HepG2 (cell line): ENCODE results near the gene MBD3L3. TPM values are rescaled to one million over a fixed set of nuclear protein-coding genes. Genes with fewer than 3 reads are reported as not detected.
"Not testable (repeated sequence)": the region's sequence is repeated elsewhere in the genome, so short reads cannot be mapped to it uniquely, and the experiment has no call there.

Experiments used
- ATAC-seq: fragments of 200-7000 bp; cut with Tn5 transposase; 3 replicates; pipeline ENCODE4 v1.9.1; 2020; ENCODE audit warnings: mild to moderate bottlenecking, moderate library complexity
- BruUV-seq: library from RNA; stranded (reverse); fragments of 400-500 nt; replicated peaks from 2 replicates; lab custom pipeline; 2021; lab: Mats Ljungman, UMichigan
- CTCF ChIA-PET: fragments of 300-600 bp; formaldehyde crosslinking; extraction: SDS; loops from one replicate; lab custom pipeline; 2021; ENCODE audit warnings: low total read pairs, inconsistent platforms, low intra/inter-chr PET ratio; lab: Yijun Ruan, JAX
- POLR2A ChIA-PET: fragments of 350-600 bp; sonication (Branson Sonifier 250); formaldehyde crosslinking; loops from one replicate; lab custom pipeline; 2020; ENCODE audit warnings: antibody characterized with exemption, inconsistent platforms; lab: Yijun Ruan, JAX
- DNase-seq: peaks from one replicate; pipeline ENCODE4 v3.0.0-alpha.2; 2015; ENCODE audit warnings: low spot score
- FAIRE-seq: peaks from 3 replicates; lab custom pipeline; 2011; peaks lifted over from hg19 to GRCh38; lab: Jason Lieb, UNC
- H2AFZ ChIP-seq: one replicate; pipeline ENCODE4 v1.6.1; 2011; ENCODE audit warnings: low read length, inconsistent platforms
- H3K27ac ChIP-seq: fragments of 300-600 bp; 3 replicates; pipeline ENCODE4 v1.8.0; 2011; ENCODE audit warnings: mixed run types, mild to moderate bottlenecking, mixed read lengths, low read length, inconsistent platforms; ENCODE audit not compliant: insufficient read depth; ENCODE audit errors: extremely low read length
- H3K27me3 ChIP-seq, 2 experiments: fragments of 200-600 bp in 1 of 2; 2 replicates in 1 of 2; 3 replicates in 1 of 2; pipeline versions ENCODE4 v1.6.0 to v1.8.0; 2011; ENCODE audit warnings: low read length in 2 of 2, mild to moderate bottlenecking in 2 of 2, moderate library complexity in 2 of 2, inconsistent platforms in 1 of 2; ENCODE audit not compliant: insufficient read depth in 2 of 2, control insufficient read depth in 1 of 2
- H3K36me3 ChIP-seq, 2 experiments: fragments of 200-600 bp in 1 of 2; replicated peaks in 1 of 2; 2 replicates in 1 of 2; 3 replicates in 1 of 2; pipeline versions ENCODE4 v1.5.1 to v1.8.0; 2011; ENCODE audit warnings: low read length in 2 of 2, inconsistent platforms in 1 of 2; ENCODE audit not compliant: insufficient read depth in 2 of 2, control insufficient read depth in 1 of 2
- H3K4me1 ChIP-seq: 2 replicates; pipeline ENCODE4 v1.5.1; 2012; ENCODE audit warnings: low read length, inconsistent platforms; ENCODE audit not compliant: insufficient read depth
- H3K4me2 ChIP-seq: 2 replicates; pipeline ENCODE4 v1.6.0; 2011; ENCODE audit warnings: low read depth, low read length, inconsistent platforms
- H3K4me3 ChIP-seq, 3 experiments: fragments of 200-600 bp in 1 of 3; sonication (generic), shearing (Covaris generic) in 1 of 3; replicated peaks in 1 of 3; 2 replicates each; pipeline ENCODE4 v1.5.1; 2011 to 2016; ENCODE audit warnings: low read length in 3 of 3, inconsistent platforms in 2 of 3, low read depth in 2 of 3, mild to moderate bottlenecking in 2 of 3, control low read depth in 1 of 3, mixed read lengths in 1 of 3; ENCODE audit not compliant: insufficient read depth in 1 of 3
- H3K79me2 ChIP-seq: one replicate; pipeline ENCODE4 v1.6.1; 2011; ENCODE audit warnings: low read length, inconsistent platforms; ENCODE audit not compliant: insufficient read depth
- H3K9ac ChIP-seq: 2 replicates; pipeline ENCODE4 v1.6.0; 2011; ENCODE audit warnings: mild to moderate bottlenecking, low read depth, low read length, inconsistent platforms; ENCODE audit not compliant: insufficient read depth
- H3K9me3 ChIP-seq: 2 replicates; pipeline ENCODE4 v1.5.1; 2012; ENCODE audit warnings: mild to moderate bottlenecking, low read length
- H4K20me1 ChIP-seq: 2 replicates; pipeline ENCODE4 v1.6.0; 2011; ENCODE audit warnings: inconsistent platforms, mild to moderate bottlenecking, low read length, moderate library complexity; ENCODE audit not compliant: insufficient read depth
- CBX1 ChIP-seq: IDR thresholded peaks from one replicate; pipeline ENCODE4 v1.6.1; 2016; ENCODE audit warnings: antibody characterized with exemption, low read depth
- CBX5 ChIP-seq: sonication (generic); formaldehyde crosslinking; IDR thresholded peaks from 2 replicates; pipeline ENCODE4 v1.4.0; 2020; ENCODE audit warnings: missing genetic modification reagents, borderline replicate concordance
- CTCF ChIP-seq: sonication (generic); formaldehyde crosslinking; IDR thresholded peaks from 2 replicates; pipeline ENCODE4 v1.5.0; 2020; ENCODE audit warnings: mild to moderate bottlenecking, missing genetic modification reagents, moderate library complexity
- HMGXB4 ChIP-seq, 2 experiments: sonication (generic) in 1 of 2; formaldehyde crosslinking in 1 of 2; IDR thresholded peaks; 2 replicates each; pipeline versions ENCODE4 v1.4.0 to v1.6.1; 2018 to 2020; ENCODE audit warnings: missing genetic modification reagents in 2 of 2, borderline replicate concordance in 1 of 2, low read depth in 1 of 2, mild to moderate bottlenecking in 1 of 2, missing biosample characterization in 1 of 2
- SETDB1 ChIP-seq: sonication (generic); formaldehyde crosslinking; IDR thresholded peaks from 2 replicates; pipeline ENCODE4 v1.5.1; 2020; ENCODE audit warnings: missing genetic modification reagents, mild to moderate bottlenecking, borderline replicate concordance
- STAG1 ChIP-seq: sonication (generic); formaldehyde crosslinking; IDR thresholded peaks from 2 replicates; pipeline ENCODE4 v1.4.0; 2020; ENCODE audit warnings: missing genetic modification reagents
- TCF7L2 ChIP-seq: IDR thresholded peaks from 2 replicates; pipeline ENCODE4 v1.6.1; 2011; ENCODE audit warnings: mild to moderate bottlenecking, low read depth, low read length, moderate library complexity
- ZBTB33 ChIP-seq: sonication (generic); formaldehyde crosslinking; IDR thresholded peaks from 2 replicates; pipeline ENCODE4 v1.4.0; 2020; ENCODE audit warnings: missing genetic modification reagents
- ZNF3 ChIP-seq: IDR thresholded peaks from 2 replicates; pipeline ENCODE4 v1.7.0; 2017; ENCODE audit warnings: inconsistent platforms
- ZNF574 ChIP-seq: sonication (generic); formaldehyde crosslinking; IDR thresholded peaks from 2 replicates; pipeline ENCODE4 v1.4.0; 2020; ENCODE audit warnings: missing genetic modification reagents
- ZNF768 ChIP-seq: sonication (generic); formaldehyde crosslinking; IDR thresholded peaks from 2 replicates; pipeline ENCODE4 v1.4.0; 2020; ENCODE audit warnings: missing genetic modification reagents
- WGBS: methylation state at CpG from one replicate; pipeline ENCODE4 v1.1.6; 2017; ENCODE audit warnings: low lambda C conversion rate; 5-methylcytosine and 5-hydroxymethylcytosine counted together
- in situ Hi-C: cut with HindIII; loops from 2 replicates; pipeline ENCODE4 v1.10.0; 2017; ENCODE audit warnings: low pct_unique_long_range_greater_than_20kb; ENCODE audit not compliant: extremely low pct_ligation_motif_present
- intact Hi-C: fragments of 100-400 bp; cut with micrococcal nuclease; formaldehyde crosslinking; loops from one replicate; pipeline ENCODE4 v1.10.0; 2022; ENCODE audit not compliant: unreplicated experiment
- polyA plus RNA-seq, 8 experiments: library from polyadenylated mRNA; depleted of rRNA in 3 of 8; stranded (reverse) in 7 of 8; unstranded in 1 of 8; fragments of >200 nt; fragmentation: Illumina TruSeq in 4 of 8; extraction: Trizol in 4 of 8; gene quantifications; 2 replicates each; pipeline versions ENCODE4 v1.2.1 to v1.2.3, GENCODE V29; 2011 to 2016; ENCODE audit warnings: low read depth in 4 of 8, missing spikeins in 1 of 8, mixed read lengths in 1 of 8; ENCODE audit not compliant: insufficient read depth in 1 of 8
- total RNA-seq, 5 experiments: library from RNA; depleted of rRNA; stranded (reverse); fragments of >200 nt; fragmentation: Illumina TruSeq; extraction: Trizol; gene quantifications; 2 replicates each; pipeline ENCODE4 v1.2.3, GENCODE V29; 2016; ENCODE audit warnings: low read depth in 1 of 5

MBD3L3 gene
- total and polyA plus RNA-seq, 2 of the 13 experiments (the other 11 are each of a cell fraction or from before 2014, with no cell fraction given): not detected

GRCh38 chr19:7067716-7068115 lies 9.2 kb upstream of the MBD3L3 start (continued):
- TF ChIP-seq ZNF3 (CRISPR knock-in tag): no peak
- TF ChIP-seq TCF7L2: no peak
- TF ChIP-seq, all 625 proteins: peak for 0

GRCh38 chr19:7067122-7067521 lies 8.6 kb upstream of the MBD3L3 start:
- H3K36me3 ChIP-seq, H3K27me3 ChIP-seq, POLR2A ChIA-PET, H2AFZ ChIP-seq, H3K4me3 ChIP-seq, ATAC-seq, H4K20me1 ChIP-seq, CTCF ChIA-PET, H3K4me2 ChIP-seq, BruUV-seq, H3K9ac ChIP-seq, H3K9me3 ChIP-seq, intact Hi-C loops, FAIRE-seq, in situ Hi-C loops, H3K27ac ChIP-seq: not testable (repeated sequence)
- DNase-seq: peak; percentile 44
- WGBS: 50% methylated on average over 5 of the region's 13 CpGs
- Histone ChIP-seq H3K79me2 (peaks cover 11% of the 10 kb centered on the region), H3K4me1 (peaks cover 14% of the 10 kb centered on the region)
- TF ChIP-seq CBX5 (CRISPR knock-in tag): peak; percentile 62; the same call in 1 of the 2 replicates
- 0 out of 2 replicates have a peak, but pooled peaks have one; percentile 20 for TF ChIP-seq ZNF768 (CRISPR knock-in tag)
- TF ChIP-seq CBX1: peak; percentile 74
- TF ChIP-seq ZBTB33: peak; percentile 94
- peak; percentile 58 for TF ChIP-seq CTCF (CRISPR knock-in tag)
- 0 out of 4 replicates have a peak, but pooled peaks of 1 of the 2 experiments have one; percentile 27 for TF ChIP-seq HMGXB4 (CRISPR knock-in tag; IDR thresholded peaks at IDR 0.05; ENCODE audit: borderline replicate concordance in 1 of 2, low read depth in 1 of 2)
- TF ChIP-seq ZNF574: 0 out of 2 replicates have a peak, but pooled peaks have one; percentile 18
- peak; percentile 51 for TF ChIP-seq STAG1 (CRISPR knock-in tag)
- TF ChIP-seq SETDB1 (CRISPR knock-in tag): peak; percentile 82; the same call in 1 of the 2 replicates
